ENCODE measurements around the gene AGPAT3. TPM values are rescaled to one million over a fixed set of nuclear protein-coding genes. Genes with fewer than 3 reads are reported as not detected.
A peak's percentile ranks its signal among the peaks of the same experiment; 100 is the strongest.

AGPAT3 gene
- total RNA-seq, 1 experiment from 2014 or later, result 13.0 TPM

- no peak overlapping the region for H2BK120ac ChIP-seq (ENCODE audit: low read depth, low read length, poor library complexity, severe bottlenecking)
- DNase-seq, result no peak
- no peak overlapping the region for H4K91ac ChIP-seq (ENCODE audit: insufficient read length, low read depth, low read length)
- H3K4ac ChIP-seq (ENCODE audit: low read depth, low read length), result no peak overlapping the region
- H4K20me1 ChIP-seq (ENCODE audit: control insufficient read depth, insufficient read depth, insufficient read length), result no peaks in the 10 kb centered on the region
- no peak overlapping the region for H2BK5ac ChIP-seq (ENCODE audit: insufficient read length, low read length)
- H2AK5ac ChIP-seq (ENCODE audit: insufficient read length, low read length), result no peak overlapping the region
- Mint-ChIP-seq H3K27ac (peak overlapping the region in 2 of 3 experiments; percentile 18 to 81; a peak in 1 of 7 replicates), H3K9me3 (no peaks in the 10 kb centered on the region), H3K27me3 (ENCODE audit: low read depth) (no peaks in the 10 kb centered on the region), H3K4me3 (no peak overlapping the region), H3K4me1 (peaks cover 17 to 21% of the 10 kb centered on the region in 2 experiments), H3K36me3 (ENCODE audit: insufficient read depth in 1 of 3, low read depth in 3 of 3) (no peaks in the 10 kb centered on the region)
- no CpG with 5 or more reads among the region's 26 CpGs for WGBS (ENCODE audit: extremely low coverage, insufficient read length, low lambda C conversion rate)
- TF ChIP-seq CTCF (conservative IDR thresholded peaks at IDR 0.05), result no peak
- H4K5ac ChIP-seq (ENCODE audit: insufficient read length, low read depth, low read length), result no peak overlapping the region
- no peak overlapping the region for H3K27ac ChIP-seq (ENCODE audit: insufficient read length, low read depth, low read length)
- H2BK20ac ChIP-seq (ENCODE audit: low read depth, low read length, poor library complexity, severe bottlenecking), result no peak overlapping the region
- no peak overlapping the region for H3K18ac ChIP-seq (ENCODE audit: insufficient read length, low read depth, low read length)
- no peak overlapping the region for H3K23ac ChIP-seq (ENCODE audit: insufficient read length, low read depth, low read length)
- peaks cover 3% of the 10 kb centered on the region for H3K23me2 ChIP-seq (ENCODE audit: insufficient read length, low read depth, low read length, poor library complexity, severe bottlenecking)
- no peak overlapping the region for H3T11ph ChIP-seq (ENCODE audit: low read length)
- H2BK12ac ChIP-seq (ENCODE audit: insufficient read length, low read depth, low read length), result no peak overlapping the region
- H3K4me1 ChIP-seq (ENCODE audit: insufficient read depth, low read length), result no peaks in the 10 kb centered on the region; the same call in 1 of the 2 replicates
- no peaks in the 10 kb centered on the region for H3K79me2 ChIP-seq (ENCODE audit: insufficient read depth, low read length)
- H3K9me3 ChIP-seq (ENCODE audit: control insufficient read depth, low read depth, low read length), result no peaks in the 10 kb centered on the region
- H2AFZ ChIP-seq (ENCODE audit: low read length), result no peak overlapping the region
- no peaks in the 10 kb centered on the region for H3K79me1 ChIP-seq (ENCODE audit: insufficient read depth, low read depth, low read length, poor library complexity, severe bottlenecking)
- no peak overlapping the region for H3K56ac ChIP-seq (ENCODE audit: insufficient read length, low read depth, low read length)
- H2BK15ac ChIP-seq (ENCODE audit: low read depth, low read length), result no peak overlapping the region
- H3K14ac ChIP-seq (ENCODE audit: insufficient read depth, low read length), result no peak overlapping the region
- no peak overlapping the region for H3K9ac ChIP-seq (ENCODE audit: extremely low read depth, insufficient read length, low read length)
- H3K27me3 ChIP-seq (ENCODE audit: insufficient read depth, low read length), result no peaks in the 10 kb centered on the region
- no peak overlapping the region for H4K8ac ChIP-seq (replicated peaks; ENCODE audit: insufficient read length, low read depth, low read length)
- H3K4me2 ChIP-seq (ENCODE audit: insufficient read depth, insufficient read length, low read length), result no peak overlapping the region
Observed at GRCh38 chr21:43981151-43981870, 116.3 kb downstream of the AGPAT3 start.
